H9 (cell line): ENCODE results near the gene MAPK11. TPM values are rescaled to one million over a fixed set of nuclear protein-coding genes. Genes with fewer than 3 reads are reported as not detected.

ENCODE experiments used
- DNase-seq: peaks from one replicate; pipeline ENCODE4 v3.0.0-alpha.2; 2017
- H2AFZ ChIP-seq: one replicate; pipeline ENCODE4 v1.6.1; 2013; ENCODE audit warnings: mild to moderate bottlenecking, low read length, control low read depth, moderate library complexity
- H2AK5ac ChIP-seq: 2 replicates; pipeline ENCODE4 v1.6.1; 2013; ENCODE audit warnings: low read length, control low read depth, mixed read lengths; ENCODE audit not compliant: insufficient read length
- H2BK120ac ChIP-seq: one replicate; pipeline ENCODE4 v1.6.1; 2013; ENCODE audit warnings: low read depth, mild to moderate bottlenecking, low read length, control low read depth, inconsistent platforms; ENCODE audit not compliant: poor library complexity, severe bottlenecking
- H2BK12ac ChIP-seq: 2 replicates; pipeline ENCODE4 v1.6.1; 2013; ENCODE audit warnings: low read length, control low read depth, mixed read lengths, low read depth; ENCODE audit not compliant: insufficient read length
- H2BK15ac ChIP-seq: 2 replicates; pipeline ENCODE4 v1.6.1; 2013; ENCODE audit warnings: low read depth, low read length, control low read depth
- H2BK20ac ChIP-seq: one replicate; pipeline ENCODE4 v1.6.1; 2013; ENCODE audit warnings: low read depth, mild to moderate bottlenecking, low read length, control low read depth, inconsistent platforms; ENCODE audit not compliant: poor library complexity, severe bottlenecking
- H2BK5ac ChIP-seq: 2 replicates; pipeline ENCODE4 v1.6.1; 2013; ENCODE audit warnings: low read length, control low read depth, mixed read lengths; ENCODE audit not compliant: insufficient read length
- H3K14ac ChIP-seq: 2 replicates; pipeline ENCODE4 v1.6.1; 2013; ENCODE audit warnings: low read length, control low read depth; ENCODE audit not compliant: insufficient read depth
- H3K18ac ChIP-seq: 2 replicates; pipeline ENCODE4 v1.6.1; 2013; ENCODE audit warnings: low read depth, mild to moderate bottlenecking, mixed read lengths, low read length, control low read depth; ENCODE audit not compliant: insufficient read length
- H3K23ac ChIP-seq: 2 replicates; pipeline ENCODE4 v1.6.1; 2013; ENCODE audit warnings: low read length, control low read depth, mixed read lengths, low read depth; ENCODE audit not compliant: insufficient read length
- H3K23me2 ChIP-seq: 2 replicates; pipeline ENCODE4 v1.6.1; 2013; ENCODE audit warnings: low read depth, mild to moderate bottlenecking, mixed read lengths, low read length, control low read depth; ENCODE audit not compliant: insufficient read length, poor library complexity, severe bottlenecking
- H3K27ac ChIP-seq: 2 replicates; pipeline ENCODE4 v1.5.1; 2013; ENCODE audit warnings: low read length, control low read depth, mixed read lengths, low read depth; ENCODE audit not compliant: insufficient read length
- H3K27me3 ChIP-seq: 2 replicates; pipeline ENCODE4 v1.6.1; 2013; ENCODE audit warnings: low read length, control low read depth, inconsistent platforms; ENCODE audit not compliant: insufficient read depth
- H3K4ac ChIP-seq: 2 replicates; pipeline ENCODE4 v1.6.1; 2013; ENCODE audit warnings: low read depth, mild to moderate bottlenecking, control low read depth, inconsistent platforms, low read length, moderate library complexity
- H3K4me1 ChIP-seq: 2 replicates; pipeline ENCODE4 v1.6.1; 2013; ENCODE audit warnings: low read length, control low read depth, inconsistent platforms; ENCODE audit not compliant: insufficient read depth
- H3K4me2 ChIP-seq: 2 replicates; pipeline ENCODE4 v1.6.1; 2013; ENCODE audit warnings: low read length, control low read depth, mixed read lengths; ENCODE audit not compliant: insufficient read length, insufficient read depth
- H3K56ac ChIP-seq: 2 replicates; pipeline ENCODE4 v1.6.1; 2013; ENCODE audit warnings: low read depth, mild to moderate bottlenecking, mixed read lengths, low read length, control low read depth; ENCODE audit not compliant: insufficient read length
- H3K79me1 ChIP-seq: 2 replicates; pipeline ENCODE4 v1.6.1; 2013; ENCODE audit warnings: low read depth, mild to moderate bottlenecking, moderate library complexity, low read length, control low read depth, inconsistent platforms; ENCODE audit not compliant: insufficient read depth, poor library complexity, severe bottlenecking
- H3K79me2 ChIP-seq: 2 replicates; pipeline ENCODE4 v1.6.1; 2013; ENCODE audit warnings: low read length, control low read depth, inconsistent platforms; ENCODE audit not compliant: insufficient read depth
- H3K9ac ChIP-seq: 2 replicates; pipeline ENCODE4 v1.6.1; 2013; ENCODE audit warnings: low read length, control low read depth, mixed read lengths; ENCODE audit not compliant: insufficient read length; ENCODE audit errors: extremely low read depth
- H3K9me3 ChIP-seq: one replicate; pipeline ENCODE4 v1.6.1; 2013; ENCODE audit warnings: low read depth, low read length, inconsistent platforms; ENCODE audit not compliant: control insufficient read depth
- H3T11ph ChIP-seq: one replicate; pipeline ENCODE4 v1.6.1; 2013; ENCODE audit warnings: mild to moderate bottlenecking, low read length, control low read depth, inconsistent platforms
- H4K20me1 ChIP-seq: one replicate; pipeline ENCODE4 v1.6.1; 2013; ENCODE audit not compliant: control insufficient read depth, insufficient read length, insufficient read depth
- H4K5ac ChIP-seq: 2 replicates; pipeline ENCODE4 v1.6.1; 2013; ENCODE audit warnings: low read depth, mild to moderate bottlenecking, mixed read lengths, low read length, control low read depth; ENCODE audit not compliant: insufficient read length
- H4K8ac ChIP-seq: replicated peaks from 2 replicates; pipeline ENCODE4 v1.6.1; 2013; ENCODE audit warnings: low read length, control low read depth, mixed read lengths, low read depth; ENCODE audit not compliant: insufficient read length
- H4K91ac ChIP-seq: 2 replicates; pipeline ENCODE4 v1.6.1; 2013; ENCODE audit warnings: low read depth, mild to moderate bottlenecking, moderate library complexity, mixed read lengths, low read length, control low read depth; ENCODE audit not compliant: insufficient read length
- H3K27ac Mint-ChIP-seq, 3 experiments: 2 replicates in 2 of 3; 3 replicates in 1 of 3; pipeline ENCODE4 v1.8.0; 2020 to 2021; ENCODE audit warnings: mixed read lengths in 3 of 3, mild to moderate bottlenecking in 1 of 3, moderate library complexity in 1 of 3
- H3K27me3 Mint-ChIP-seq: 2 replicates; pipeline ENCODE4 v1.8.0; 2021; ENCODE audit warnings: low read depth, mild to moderate bottlenecking, moderate library complexity, mixed read lengths
- H3K36me3 Mint-ChIP-seq, 3 experiments: 2 replicates in 2 of 3; 3 replicates in 1 of 3; pipeline ENCODE4 v1.8.0; 2020 to 2021; ENCODE audit warnings: low read depth in 3 of 3, mixed read lengths in 3 of 3; ENCODE audit not compliant: insufficient read depth in 1 of 3
- H3K4me1 Mint-ChIP-seq, 2 experiments: 2 replicates each; pipeline ENCODE4 v1.8.0; 2020; ENCODE audit warnings: mixed read lengths in 2 of 2
- H3K4me3 Mint-ChIP-seq, 2 experiments: 2 replicates in 1 of 2; 3 replicates in 1 of 2; pipeline ENCODE4 v1.8.0; 2020 to 2021; ENCODE audit warnings: mild to moderate bottlenecking in 2 of 2, mixed read lengths in 2 of 2, moderate library complexity in 1 of 2
- H3K9me3 Mint-ChIP-seq, 2 experiments: 2 replicates in 1 of 2; 3 replicates in 1 of 2; pipeline ENCODE4 v1.8.0; 2020; ENCODE audit warnings: mild to moderate bottlenecking in 2 of 2, mixed read lengths in 2 of 2, moderate library complexity in 1 of 2
- CTCF ChIP-seq: fragments of 200-600 bp; sonication (generic); conservative IDR thresholded peaks from 3 replicates; pipeline ENCODE4 v1.8.0; 2021; ENCODE audit warnings: antibody characterized with exemption, mild to moderate bottlenecking
- WGBS: extraction: QIAGEN DNeasy Blood & Tissue Kit; methylation state at CpG from one replicate; pipeline ENCODE4 v1.1.7; 2013; ENCODE audit warnings: missing lambda C conversion rate, low lambda C conversion rate, mixed read lengths; ENCODE audit not compliant: insufficient read length; ENCODE audit errors: extremely low coverage; 5-methylcytosine and 5-hydroxymethylcytosine counted together
- total RNA-seq: library from RNA; stranded (reverse); gene quantifications from 2 replicates; pipeline ENCODE4 v1.2.1, GENCODE V29; 2021

Gene MAPK11
- total RNA-seq, 1 experiment from 2014 or later, result 1.5 TPM

GRCh38 chr22:50308986-50309600 is 38.9 kb upstream of the MAPK11 start:
- Histone ChIP-seq H3K27ac (no peak overlapping the region), H3K9me3 (no peaks in the 10 kb centered on the region), H3K14ac (no peak overlapping the region), H4K20me1 (no peaks in the 10 kb centered on the region), H4K91ac (no peak overlapping the region), H3K23ac (no peak overlapping the region), H3K9ac (no peak overlapping the region), H3K4ac (no peak overlapping the region), H3K79me1 (no peaks in the 10 kb centered on the region), H2BK5ac (no peak overlapping the region), H2BK20ac (no peak overlapping the region), H2AFZ (no peak overlapping the region), H3K4me2 (no peak overlapping the region), H3K4me1 (no peaks in the 10 kb centered on the region; the same call in 1 of the 2 replicates), H3T11ph (no peak overlapping the region), H3K18ac (no peak overlapping the region), H2BK15ac (no peak overlapping the region), H3K23me2 (peaks cover 5% of the 10 kb centered on the region), H2AK5ac (no peak overlapping the region), H3K56ac (no peak overlapping the region), H4K5ac (no peak overlapping the region), H4K8ac (no peak overlapping the region), H2BK120ac (no peak overlapping the region), H3K79me2 (no peaks in the 10 kb centered on the region), H3K27me3 (no peaks in the 10 kb centered on the region), H2BK12ac (no peak overlapping the region)
- Mint-ChIP-seq H3K9me3 (no peaks in the 10 kb centered on the region), H3K4me1 (peaks cover 17 to 22% of the 10 kb centered on the region in 2 experiments), H3K27me3 (peaks cover 4% of the 10 kb centered on the region), H3K27ac (peak overlapping the region in 1 of 3 experiments; percentile 29; a peak in 1 of 7 replicates), H3K36me3 (no peaks in the 10 kb centered on the region; a peak in 1 of 7 replicates), H3K4me3 (peak overlapping the region in 1 of 2 experiments; percentile 2; a peak in 2 of 5 replicates)
- no peak for TF ChIP-seq CTCF
- no peak for DNase-seq
- no CpG with 5 or more reads among the region's 9 CpGs for WGBS
